HEK293 (cell line): Measurements from ENCODE around the gene PBLD.

Experiments
- FEZF1 ChIP-seq: fragments of 450-650 bp; formaldehyde crosslinking; IDR thresholded peaks from 2 replicates; pipeline ENCODE4 v1.5.1; 2016; ENCODE audit warnings: missing biosample characterization, missing genetic modification characterization
- GLIS1 ChIP-seq: fragments of 450-650 bp; formaldehyde crosslinking; IDR thresholded peaks from 2 replicates; pipeline ENCODE4 v1.5.1; 2016; ENCODE audit warnings: missing biosample characterization, missing genetic modification characterization
- KLF9 ChIP-seq: fragments of 450-650 bp; formaldehyde crosslinking; IDR thresholded peaks from 2 replicates; pipeline ENCODE4 v1.5.1; 2016; ENCODE audit warnings: missing biosample characterization, missing genetic modification characterization, low read depth
- TCF7L2 ChIP-seq: IDR thresholded peaks from 2 replicates; pipeline ENCODE4 v1.6.1; 2011; ENCODE audit warnings: low read depth, mild to moderate bottlenecking, inconsistent platforms, low read length, moderate library complexity, borderline replicate concordance
- ZEB2 ChIP-seq: fragments of 450-650 bp; formaldehyde crosslinking; IDR thresholded peaks from 2 replicates; pipeline ENCODE4 v1.5.1; 2016; ENCODE audit warnings: missing biosample characterization, missing genetic modification characterization
- ZNF169 ChIP-seq: fragments of 450-650 bp; formaldehyde crosslinking; IDR thresholded peaks from 2 replicates; pipeline ENCODE4 v1.5.1; 2016; ENCODE audit warnings: missing biosample characterization, missing genetic modification characterization
- ZNF175 ChIP-seq: fragments of 450-650 bp; formaldehyde crosslinking; IDR thresholded peaks from 2 replicates; pipeline ENCODE4 v1.5.1; 2016; ENCODE audit warnings: missing biosample characterization, missing genetic modification characterization
- ZNF274 ChIP-seq, 2 experiments: fragments of 200-500 bp in 1 of 2; fragments of 450-650 bp in 1 of 2; sonication (Bioruptor generic) in 1 of 2; formaldehyde crosslinking in 1 of 2; IDR thresholded peaks; 2 replicates each; pipeline versions ENCODE4 v1.5.1 to v1.6.1; 2014 to 2016; ENCODE audit warnings: borderline replicate concordance in 1 of 2, inconsistent platforms in 1 of 2, low read length in 1 of 2, missing biosample characterization in 1 of 2, missing genetic modification characterization in 1 of 2
- ZNF302 ChIP-seq: fragments of 450-650 bp; formaldehyde crosslinking; IDR thresholded peaks from 2 replicates; pipeline ENCODE4 v1.5.1; 2016; ENCODE audit warnings: missing biosample characterization, missing genetic modification characterization, low read depth
- ZNF423 ChIP-seq: fragments of 450-650 bp; formaldehyde crosslinking; IDR thresholded peaks from 2 replicates; pipeline ENCODE4 v1.5.1; 2016; ENCODE audit warnings: missing biosample characterization, missing genetic modification characterization
- ZNF548 ChIP-seq: fragments of 450-650 bp; formaldehyde crosslinking; IDR thresholded peaks from 2 replicates; pipeline ENCODE4 v1.5.1; 2016; ENCODE audit warnings: missing biosample characterization, missing genetic modification characterization
- ZNF560 ChIP-seq: fragments of 450-650 bp; formaldehyde crosslinking; IDR thresholded peaks from 2 replicates; pipeline ENCODE4 v1.5.1; 2017; ENCODE audit warnings: missing biosample characterization, missing genetic modification characterization, borderline replicate concordance
- ZNF610 ChIP-seq: fragments of 450-650 bp; formaldehyde crosslinking; IDR thresholded peaks from 2 replicates; pipeline ENCODE4 v1.5.1; 2016; ENCODE audit warnings: missing biosample characterization, missing genetic modification characterization, borderline replicate concordance
- ZNF639 ChIP-seq: fragments of 450-650 bp; formaldehyde crosslinking; IDR thresholded peaks from 2 replicates; pipeline ENCODE4 v1.5.1; 2016; ENCODE audit warnings: missing biosample characterization, missing genetic modification characterization
- ZNF658 ChIP-seq: fragments of 450-650 bp; formaldehyde crosslinking; IDR thresholded peaks from 2 replicates; pipeline ENCODE4; 2016; ENCODE audit warnings: missing biosample characterization, missing genetic modification characterization
- ZNF660 ChIP-seq: fragments of 450-650 bp; IDR thresholded peaks from 2 replicates; pipeline ENCODE4 v1.5.1; 2018; ENCODE audit warnings: missing biosample characterization, mild to moderate bottlenecking, missing genetic modification characterization
- ZNF692 ChIP-seq: fragments of 450-650 bp; formaldehyde crosslinking; IDR thresholded peaks from 2 replicates; pipeline ENCODE4 v1.5.1; 2016; ENCODE audit warnings: missing biosample characterization, missing genetic modification characterization
- ZNF776 ChIP-seq: fragments of 450-650 bp; formaldehyde crosslinking; IDR thresholded peaks from 2 replicates; pipeline ENCODE4 v1.5.0; 2017; ENCODE audit warnings: missing biosample characterization, missing genetic modification characterization, borderline replicate concordance
- ZXDB ChIP-seq: fragments of 450-650 bp; formaldehyde crosslinking; IDR thresholded peaks from 2 replicates; pipeline ENCODE4 v1.5.1; 2016; ENCODE audit warnings: missing biosample characterization, missing genetic modification characterization
- TF ChIP-seq, protein P1 (sequence below): fragments of 450-650 bp; formaldehyde crosslinking; IDR thresholded peaks from 2 replicates; pipeline ENCODE4 v1.5.1; 2016; ENCODE audit warnings: missing biosample characterization, missing genetic modification characterization
- TF ChIP-seq, protein P2 (sequence below): fragments of 450-650 bp; formaldehyde crosslinking; IDR thresholded peaks from 2 replicates; pipeline ENCODE4 v1.5.1; 2016; ENCODE audit warnings: missing biosample characterization, missing genetic modification characterization
- TF ChIP-seq, protein P3 (sequence below): fragments of 450-650 bp; formaldehyde crosslinking; conservative IDR thresholded peaks from 2 replicates; pipeline ENCODE4 v1.5.1; 2016; ENCODE audit warnings: low read depth, missing biosample characterization, missing genetic modification characterization
- TF ChIP-seq, protein P4 (sequence below): fragments of 450-650 bp; formaldehyde crosslinking; IDR thresholded peaks from 2 replicates; pipeline ENCODE4 v1.5.1; 2017; ENCODE audit warnings: missing biosample characterization, missing genetic modification characterization

PBLD gene

DNA sequence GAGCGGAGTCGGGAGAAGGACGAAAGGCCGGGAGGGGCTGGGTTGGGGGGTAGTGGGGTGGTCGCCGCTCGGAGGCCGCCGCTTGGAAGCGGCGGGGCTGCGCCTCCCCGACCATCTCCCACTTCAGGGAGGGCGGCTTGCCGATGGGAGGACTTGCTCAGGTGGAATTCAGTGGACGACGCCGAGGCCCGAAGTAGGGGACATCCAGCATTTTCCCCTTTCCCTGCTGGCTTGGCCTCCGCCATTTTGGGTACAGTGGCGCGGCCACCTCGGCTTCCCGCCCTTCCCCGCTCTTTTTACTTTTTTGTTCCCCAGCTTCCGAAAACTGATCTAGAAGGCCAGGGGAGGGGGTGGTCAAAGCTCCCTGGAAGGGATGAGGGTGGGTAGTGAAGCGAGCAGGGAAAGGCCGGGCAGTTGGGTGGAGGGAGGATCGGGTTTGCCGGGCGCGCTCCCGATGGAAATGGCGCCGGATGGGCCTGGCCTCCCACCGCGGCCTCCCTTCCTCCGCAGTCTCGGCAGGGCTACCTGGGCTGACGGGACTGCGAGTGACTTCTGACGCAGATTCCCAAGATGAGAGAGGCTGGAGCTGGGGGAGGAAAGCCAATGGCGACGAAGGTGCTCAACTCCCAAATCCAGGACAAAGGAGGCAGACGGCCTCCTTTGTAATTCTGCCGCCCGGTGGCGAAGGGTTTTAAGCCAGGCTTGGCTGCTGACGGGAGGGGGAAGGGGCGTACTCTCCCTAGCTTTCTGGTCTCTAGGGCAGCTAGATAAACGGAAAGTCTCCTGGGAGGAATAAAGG, at the start of gene PBLD (continued):
- TF ChIP-seq ZNF692 (tag by site-specific recombination) (peak; percentile 65; the same call in 1 of the 2 replicates), ZNF660 (peak; percentile 91), ZNF175 (tag by site-specific recombination) (no peak), ZNF560 (tag by site-specific recombination) (no peak), ZNF776 (tag by site-specific recombination) (no peak), ZNF639 (0 out of 2 replicates have a peak, but pooled peaks have one; percentile 51), ZNF169 (tag by site-specific recombination) (no peak), KLF9 (tag by site-specific recombination) (peak; percentile 39; the same call in 1 of the 2 replicates), TCF7L2 (peak; percentile 68; the same call in 1 of the 2 replicates), ZNF548 (tag by site-specific recombination) (no peak), ZXDB (tag by site-specific recombination) (peak; percentile 77), ZNF610 (peak; percentile 60; the same call in 1 of the 2 replicates), FEZF1 (tag by site-specific recombination) (no peak), ZNF274 (IDR thresholded peaks at IDR 0.05; ENCODE audit: low read length) (no peak), ZNF274 (tag by site-specific recombination; IDR thresholded peaks at IDR 0.05; ENCODE audit: borderline replicate concordance) (no peak), ZNF302 (no peak), GLIS1 (tag by site-specific recombination) (peak; percentile 22; the same call in 1 of the 2 replicates), ZNF658 (no peak), ZNF423 (tag by site-specific recombination) (no peak), ZEB2 (tag by site-specific recombination) (peak; percentile 73; the same call in 1 of the 2 replicates)
- TF ChIP-seq, protein P1, sequence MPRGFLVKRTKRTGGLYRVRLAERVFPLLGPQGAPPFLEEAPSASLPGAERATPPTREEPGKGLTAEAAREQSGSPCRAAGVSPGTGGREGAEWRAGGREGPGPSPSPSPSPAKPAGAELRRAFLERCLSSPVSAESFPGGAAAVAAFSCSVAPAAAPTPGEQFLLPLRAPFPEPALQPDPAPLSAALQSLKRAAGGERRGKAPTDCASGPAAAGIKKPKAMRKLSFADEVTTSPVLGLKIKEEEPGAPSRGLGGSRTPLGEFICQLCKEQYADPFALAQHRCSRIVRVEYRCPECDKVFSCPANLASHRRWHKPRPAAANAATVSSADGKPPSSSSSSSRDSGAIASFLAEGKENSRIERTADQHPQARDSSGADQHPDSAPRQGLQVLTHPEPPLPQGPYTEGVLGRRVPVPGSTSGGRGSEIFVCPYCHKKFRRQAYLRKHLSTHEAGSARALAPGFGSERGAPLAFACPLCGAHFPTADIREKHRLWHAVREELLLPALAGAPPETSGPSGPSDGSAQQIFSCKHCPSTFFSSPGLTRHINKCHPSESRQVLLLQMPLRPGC, result 0 out of 2 replicates have a peak, but pooled peaks have one; percentile 62
- TF ChIP-seq, protein P2, sequence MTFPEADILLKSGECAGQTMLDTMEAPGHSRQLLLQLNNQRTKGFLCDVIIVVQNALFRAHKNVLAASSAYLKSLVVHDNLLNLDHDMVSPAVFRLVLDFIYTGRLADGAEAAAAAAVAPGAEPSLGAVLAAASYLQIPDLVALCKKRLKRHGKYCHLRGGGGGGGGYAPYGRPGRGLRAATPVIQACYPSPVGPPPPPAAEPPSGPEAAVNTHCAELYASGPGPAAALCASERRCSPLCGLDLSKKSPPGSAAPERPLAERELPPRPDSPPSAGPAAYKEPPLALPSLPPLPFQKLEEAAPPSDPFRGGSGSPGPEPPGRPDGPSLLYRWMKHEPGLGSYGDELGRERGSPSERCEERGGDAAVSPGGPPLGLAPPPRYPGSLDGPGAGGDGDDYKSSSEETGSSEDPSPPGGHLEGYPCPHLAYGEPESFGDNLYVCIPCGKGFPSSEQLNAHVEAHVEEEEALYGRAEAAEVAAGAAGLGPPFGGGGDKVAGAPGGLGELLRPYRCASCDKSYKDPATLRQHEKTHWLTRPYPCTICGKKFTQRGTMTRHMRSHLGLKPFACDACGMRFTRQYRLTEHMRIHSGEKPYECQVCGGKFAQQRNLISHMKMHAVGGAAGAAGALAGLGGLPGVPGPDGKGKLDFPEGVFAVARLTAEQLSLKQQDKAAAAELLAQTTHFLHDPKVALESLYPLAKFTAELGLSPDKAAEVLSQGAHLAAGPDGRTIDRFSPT (tag by site-specific recombination), result no peak
- TF ChIP-seq, protein P3, sequence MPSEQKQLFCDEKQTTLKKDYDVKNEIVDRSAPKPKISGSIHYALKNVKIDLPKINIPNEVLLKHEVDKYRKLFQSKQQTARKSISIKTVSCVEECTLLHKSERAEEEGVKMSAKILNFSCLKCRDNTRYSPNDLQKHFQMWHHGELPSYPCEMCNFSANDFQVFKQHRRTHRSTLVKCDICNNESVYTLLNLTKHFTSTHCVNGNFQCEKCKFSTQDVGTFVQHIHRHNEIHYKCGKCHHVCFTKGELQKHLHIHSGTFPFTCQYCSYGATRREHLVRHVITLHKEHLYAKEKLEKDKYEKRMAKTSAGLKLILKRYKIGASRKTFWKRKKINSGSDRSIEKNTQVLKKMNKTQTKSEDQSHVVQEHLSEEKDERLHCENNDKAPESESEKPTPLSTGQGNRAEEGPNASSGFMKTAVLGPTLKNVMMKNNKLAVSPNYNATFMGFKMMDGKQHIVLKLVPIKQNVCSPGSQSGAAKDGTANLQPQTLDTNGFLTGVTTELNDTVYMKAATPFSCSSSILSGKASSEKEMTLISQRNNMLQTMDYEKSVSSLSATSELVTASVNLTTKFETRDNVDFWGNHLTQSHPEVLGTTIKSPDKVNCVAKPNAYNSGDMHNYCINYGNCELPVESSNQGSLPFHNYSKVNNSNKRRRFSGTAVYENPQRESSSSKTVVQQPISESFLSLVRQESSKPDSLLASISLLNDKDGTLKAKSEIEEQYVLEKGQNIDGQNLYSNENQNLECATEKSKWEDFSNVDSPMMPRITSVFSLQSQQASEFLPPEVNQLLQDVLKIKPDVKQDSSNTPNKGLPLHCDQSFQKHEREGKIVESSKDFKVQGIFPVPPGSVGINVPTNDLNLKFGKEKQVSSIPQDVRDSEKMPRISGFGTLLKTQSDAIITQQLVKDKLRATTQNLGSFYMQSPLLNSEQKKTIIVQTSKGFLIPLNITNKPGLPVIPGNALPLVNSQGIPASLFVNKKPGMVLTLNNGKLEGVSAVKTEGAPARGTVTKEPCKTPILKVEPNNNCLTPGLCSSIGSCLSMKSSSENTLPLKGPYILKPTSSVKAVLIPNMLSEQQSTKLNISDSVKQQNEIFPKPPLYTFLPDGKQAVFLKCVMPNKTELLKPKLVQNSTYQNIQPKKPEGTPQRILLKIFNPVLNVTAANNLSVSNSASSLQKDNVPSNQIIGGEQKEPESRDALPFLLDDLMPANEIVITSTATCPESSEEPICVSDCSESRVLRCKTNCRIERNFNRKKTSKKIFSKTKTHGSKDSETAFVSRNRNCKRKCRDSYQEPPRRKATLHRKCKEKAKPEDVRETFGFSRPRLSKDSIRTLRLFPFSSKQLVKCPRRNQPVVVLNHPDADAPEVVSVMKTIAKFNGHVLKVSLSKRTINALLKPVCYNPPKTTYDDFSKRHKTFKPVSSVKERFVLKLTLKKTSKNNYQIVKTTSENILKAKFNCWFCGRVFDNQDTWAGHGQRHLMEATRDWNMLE (tag by site-specific recombination), result no peak
- TF ChIP-seq, protein P4, sequence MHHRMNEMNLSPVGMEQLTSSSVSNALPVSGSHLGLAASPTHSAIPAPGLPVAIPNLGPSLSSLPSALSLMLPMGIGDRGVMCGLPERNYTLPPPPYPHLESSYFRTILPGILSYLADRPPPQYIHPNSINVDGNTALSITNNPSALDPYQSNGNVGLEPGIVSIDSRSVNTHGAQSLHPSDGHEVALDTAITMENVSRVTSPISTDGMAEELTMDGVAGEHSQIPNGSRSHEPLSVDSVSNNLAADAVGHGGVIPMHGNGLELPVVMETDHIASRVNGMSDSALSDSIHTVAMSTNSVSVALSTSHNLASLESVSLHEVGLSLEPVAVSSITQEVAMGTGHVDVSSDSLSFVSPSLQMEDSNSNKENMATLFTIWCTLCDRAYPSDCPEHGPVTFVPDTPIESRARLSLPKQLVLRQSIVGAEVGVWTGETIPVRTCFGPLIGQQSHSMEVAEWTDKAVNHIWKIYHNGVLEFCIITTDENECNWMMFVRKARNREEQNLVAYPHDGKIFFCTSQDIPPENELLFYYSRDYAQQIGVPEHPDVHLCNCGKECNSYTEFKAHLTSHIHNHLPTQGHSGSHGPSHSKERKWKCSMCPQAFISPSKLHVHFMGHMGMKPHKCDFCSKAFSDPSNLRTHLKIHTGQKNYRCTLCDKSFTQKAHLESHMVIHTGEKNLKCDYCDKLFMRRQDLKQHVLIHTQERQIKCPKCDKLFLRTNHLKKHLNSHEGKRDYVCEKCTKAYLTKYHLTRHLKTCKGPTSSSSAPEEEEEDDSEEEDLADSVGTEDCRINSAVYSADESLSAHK (tag by site-specific recombination), result no peak
